ENCODE data around the gene KCNQ1OT1.
"Not testable (repeated sequence)": the region's sequence is repeated elsewhere in the genome, so short reads cannot be mapped to it uniquely, and the experiment has no call there.

The KCNQ1OT1 gene

DNA sequence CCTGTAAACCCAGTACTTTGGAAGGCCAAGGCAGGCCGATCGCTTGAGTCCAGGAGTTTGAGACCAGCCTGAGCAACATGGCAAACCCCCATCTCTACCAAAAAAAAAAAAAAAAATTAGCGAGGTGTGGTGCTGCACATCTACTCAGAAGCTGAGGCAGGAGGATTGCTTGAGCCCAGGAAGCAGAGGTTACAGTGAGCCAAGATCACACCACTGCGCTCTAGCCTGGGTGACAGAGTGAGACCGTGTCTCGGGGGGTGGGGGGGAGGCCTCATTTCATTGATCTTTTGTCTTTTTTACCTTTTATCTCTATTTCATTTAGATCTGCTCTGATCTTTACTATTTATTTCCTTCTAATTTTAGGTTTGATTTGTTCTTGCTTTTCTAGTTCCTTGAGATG, 51.8 kb downstream of the KCNQ1OT1 start:
- no peaks in the 10 kb centered on the region for H3K4me1 ChIP-seq (ENCODE audit: insufficient read depth, low read length)
- no peaks in the 10 kb centered on the region for H3K36me3 ChIP-seq (ENCODE audit: insufficient read depth, low read length)
- H3K4me3 ChIP-seq (ENCODE audit: low read length) = no peak overlapping the region
- H2AFZ ChIP-seq (ENCODE audit: low read depth, low read length) = no peak overlapping the region
- H3K9me3 ChIP-seq (ENCODE audit: low read length) = peaks cover 18% of the 10 kb centered on the region
- no peaks in the 10 kb centered on the region for H3K27me3 ChIP-seq (ENCODE audit: insufficient read depth, low read length)

DNA sequence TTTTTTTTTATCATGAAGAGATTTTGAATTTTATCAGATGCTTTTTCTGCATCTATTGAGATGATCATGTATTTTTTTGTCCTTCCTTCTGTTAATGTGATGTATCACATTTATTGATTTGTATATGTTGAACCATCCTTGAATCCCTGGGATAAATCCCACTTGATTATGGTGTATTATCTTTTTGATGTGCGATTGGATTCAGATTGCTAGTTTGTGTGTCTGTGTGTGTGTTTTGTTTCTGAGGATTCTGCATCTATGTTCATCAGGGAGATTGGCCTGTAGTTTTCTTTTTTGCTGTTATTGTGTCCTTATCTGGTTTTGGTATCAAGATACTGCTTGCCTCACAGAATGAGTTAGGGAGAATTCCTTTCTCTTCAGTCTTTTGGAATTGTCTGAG, 52.6 kb downstream of the KCNQ1OT1 start:
- no peaks in the 10 kb centered on the region for H3K4me1 ChIP-seq (ENCODE audit: insufficient read depth, low read length)
- H3K4me3 ChIP-seq (ENCODE audit: low read length) = no peak overlapping the region
- H2AFZ ChIP-seq (ENCODE audit: low read depth, low read length) = no peak overlapping the region
- peaks cover 14% of the 10 kb centered on the region for H3K9me3 ChIP-seq (ENCODE audit: low read length)
- no peaks in the 10 kb centered on the region for H3K36me3 ChIP-seq (ENCODE audit: insufficient read depth, low read length)
- no peaks in the 10 kb centered on the region for H3K27me3 ChIP-seq (ENCODE audit: insufficient read depth, low read length)

- Histone ChIP-seq H3K27me3 (ENCODE audit: insufficient read depth, low read length) (no peaks in the 10 kb centered on the region), H3K4me1 (ENCODE audit: insufficient read depth, low read length) (no peaks in the 10 kb centered on the region), H3K9me3 (ENCODE audit: low read length) (peaks cover 17% of the 10 kb centered on the region), H3K36me3 (ENCODE audit: insufficient read depth, low read length) (no peaks in the 10 kb centered on the region), H3K4me3 (ENCODE audit: low read length) (no peak overlapping the region), H2AFZ (ENCODE audit: low read depth, low read length) (no peak overlapping the region)
Observed at GRCh38 chr11:2645779-2646118, 54.0 kb downstream of the KCNQ1OT1 start.

- Histone ChIP-seq H3K27me3 (ENCODE audit: insufficient read depth, low read length) (no peaks in the 10 kb centered on the region), H2AFZ (ENCODE audit: low read depth, low read length) (no peak overlapping the region), H3K4me3 (ENCODE audit: low read length) (no peak overlapping the region), H3K36me3 (ENCODE audit: insufficient read depth, low read length) (no peaks in the 10 kb centered on the region), H3K9me3 (ENCODE audit: low read length) (peaks cover 20% of the 10 kb centered on the region), H3K4me1 (ENCODE audit: insufficient read depth, low read length) (no peaks in the 10 kb centered on the region)
Observed at GRCh38 chr11:2644844-2645778, 54.7 kb downstream of the KCNQ1OT1 start.

DNA sequence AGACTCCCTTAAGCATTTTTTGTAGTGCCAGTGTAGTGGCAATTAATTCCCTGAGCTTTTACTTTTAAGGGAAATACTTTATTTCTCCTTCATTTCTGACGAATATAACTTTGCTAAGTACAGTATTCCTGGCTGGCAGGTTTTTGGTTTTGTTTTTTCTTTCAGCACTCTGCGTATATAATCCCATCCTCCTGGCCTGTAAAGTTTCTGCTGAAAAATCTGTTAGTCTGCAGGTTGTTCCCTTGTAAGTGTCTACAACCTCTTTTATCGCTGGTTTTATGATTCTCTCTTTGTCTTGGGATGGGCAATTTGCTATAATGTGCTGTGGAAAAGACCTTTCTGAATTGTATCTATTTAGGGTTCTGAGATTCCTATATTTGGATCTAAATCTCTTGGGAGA, 56.0 kb downstream of the KCNQ1OT1 start:
- Histone ChIP-seq H3K27me3 (ENCODE audit: insufficient read depth, low read length) (no peaks in the 10 kb centered on the region), H3K9me3 (ENCODE audit: low read length) (peaks cover 22% of the 10 kb centered on the region), H3K4me3 (ENCODE audit: low read length) (no peak overlapping the region), H3K4me1 (ENCODE audit: insufficient read depth, low read length) (no peaks in the 10 kb centered on the region), H3K36me3 (ENCODE audit: insufficient read depth, low read length) (no peaks in the 10 kb centered on the region), H2AFZ (ENCODE audit: low read depth, low read length) (no peak overlapping the region)

- Histone ChIP-seq H3K4me3 (ENCODE audit: low read length) (no peak overlapping the region), H3K9me3 (ENCODE audit: low read length) (peaks cover 22% of the 10 kb centered on the region), H3K4me1 (ENCODE audit: insufficient read depth, low read length) (no peaks in the 10 kb centered on the region), H3K36me3 (ENCODE audit: insufficient read depth, low read length) (no peaks in the 10 kb centered on the region), H3K27me3 (ENCODE audit: insufficient read depth, low read length) (no peaks in the 10 kb centered on the region), H2AFZ (ENCODE audit: low read depth, low read length) (no peak overlapping the region)
Observed at GRCh38 chr11:2641623-2642022, 58.2 kb downstream of the KCNQ1OT1 start.

GRCh38 chr11:2639763-2640162, 60.0 kb downstream of the KCNQ1OT1 start:
- H3K4me3 ChIP-seq (ENCODE audit: low read length); H3K9me3 ChIP-seq (ENCODE audit: low read length); H3K36me3 ChIP-seq (ENCODE audit: insufficient read depth, low read length); H3K4me1 ChIP-seq (ENCODE audit: insufficient read depth, low read length); H2AFZ ChIP-seq (ENCODE audit: low read depth, low read length); H3K27me3 ChIP-seq (ENCODE audit: insufficient read depth, low read length): not testable (repeated sequence)

DNA sequence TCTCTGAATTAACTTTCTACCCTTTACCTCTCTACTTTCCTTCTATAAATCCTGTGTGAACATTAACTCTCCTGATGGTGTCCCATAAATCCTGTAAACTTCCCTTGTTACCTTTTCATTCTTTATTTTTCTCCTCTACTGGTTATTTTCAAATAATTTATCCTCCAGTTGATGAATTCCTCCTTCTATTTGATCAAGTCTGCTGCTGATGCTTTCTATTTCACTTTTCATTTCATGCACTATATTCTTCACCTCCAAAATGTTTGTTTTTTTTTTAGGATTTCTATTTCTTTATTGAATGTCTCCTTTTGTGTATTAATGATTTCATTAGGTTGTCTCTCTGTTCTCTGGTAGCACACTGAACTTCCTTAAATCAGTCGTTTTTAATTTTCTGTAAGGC, 68.6 kb downstream of the KCNQ1OT1 start:
- H3K4me3 ChIP-seq (ENCODE audit: low read length) = no peak overlapping the region
- no peaks in the 10 kb centered on the region for H3K9me3 ChIP-seq (ENCODE audit: low read length)
- H3K4me1 ChIP-seq (ENCODE audit: insufficient read depth, low read length) = no peaks in the 10 kb centered on the region
- no peaks in the 10 kb centered on the region for H3K36me3 ChIP-seq (ENCODE audit: insufficient read depth, low read length)
- H3K27me3 ChIP-seq (ENCODE audit: insufficient read depth, low read length) = no peaks in the 10 kb centered on the region
- no peak overlapping the region for H2AFZ ChIP-seq (ENCODE audit: low read depth, low read length)

DNA sequence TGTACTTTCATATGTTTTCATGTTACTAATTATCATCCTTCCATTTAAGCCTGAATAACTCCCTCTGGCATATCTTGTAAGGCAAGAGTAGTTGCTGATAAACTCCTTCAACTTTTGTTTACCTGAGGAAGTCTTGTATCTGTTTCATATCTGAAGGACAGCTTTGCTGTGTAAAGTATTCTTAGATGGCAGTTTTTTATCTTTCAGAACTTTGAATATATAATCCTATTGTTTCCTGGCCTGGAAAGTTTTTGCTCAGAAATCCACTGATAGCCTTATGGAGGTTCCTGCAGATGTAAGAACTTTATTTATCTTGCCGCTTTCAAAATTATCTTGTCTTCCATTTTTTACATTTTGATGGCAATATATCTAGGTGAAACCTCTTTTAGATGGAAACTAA, 69.1 kb downstream of the KCNQ1OT1 start:
- no peaks in the 10 kb centered on the region for H3K4me1 ChIP-seq (ENCODE audit: insufficient read depth, low read length)
- H3K4me3 ChIP-seq (ENCODE audit: low read length) = no peak overlapping the region
- H3K36me3 ChIP-seq (ENCODE audit: insufficient read depth, low read length) = no peaks in the 10 kb centered on the region
- no peaks in the 10 kb centered on the region for H3K9me3 ChIP-seq (ENCODE audit: low read length)
- no peak overlapping the region for H2AFZ ChIP-seq (ENCODE audit: low read depth, low read length)
- no peaks in the 10 kb centered on the region for H3K27me3 ChIP-seq (ENCODE audit: insufficient read depth, low read length)

DNA sequence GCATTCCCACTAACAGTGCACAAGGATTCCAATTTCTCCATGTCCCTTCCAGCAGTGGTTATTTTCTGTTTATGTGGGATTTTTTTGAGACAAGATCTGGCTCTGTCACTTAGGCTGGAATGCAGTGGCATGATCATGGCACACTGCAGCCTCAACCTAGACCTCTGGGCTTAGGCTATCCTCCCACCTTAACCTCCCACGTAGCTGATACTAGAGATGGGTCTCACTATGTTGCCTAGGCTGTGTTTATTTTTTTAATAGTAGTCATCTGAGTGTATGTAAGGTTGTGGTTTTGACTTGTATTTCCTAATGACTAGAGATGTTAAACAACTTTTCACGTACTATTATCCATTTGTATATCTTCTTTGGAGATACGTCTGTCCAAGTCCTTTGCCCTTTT, 74.6 kb downstream of the KCNQ1OT1 start:
- no peak overlapping the region for H3K4me3 ChIP-seq (ENCODE audit: low read length)
- H3K4me1 ChIP-seq (ENCODE audit: insufficient read depth, low read length) = no peaks in the 10 kb centered on the region
- H3K36me3 ChIP-seq (ENCODE audit: insufficient read depth, low read length) = no peaks in the 10 kb centered on the region
- no peak overlapping the region for H2AFZ ChIP-seq (ENCODE audit: low read depth, low read length)
- no peaks in the 10 kb centered on the region for H3K27me3 ChIP-seq (ENCODE audit: insufficient read depth, low read length)
- H3K9me3 ChIP-seq (ENCODE audit: low read length) = no peaks in the 10 kb centered on the region

GRCh38 chr11:2621894-2622293, 77.9 kb downstream of the KCNQ1OT1 start:
- Histone ChIP-seq H3K27me3 (ENCODE audit: insufficient read depth, low read length) (no peaks in the 10 kb centered on the region), H3K4me1 (ENCODE audit: insufficient read depth, low read length) (no peaks in the 10 kb centered on the region), H3K4me3 (ENCODE audit: low read length) (no peak overlapping the region), H3K9me3 (ENCODE audit: low read length) (no peaks in the 10 kb centered on the region), H3K36me3 (ENCODE audit: insufficient read depth, low read length) (no peaks in the 10 kb centered on the region), H2AFZ (ENCODE audit: low read depth, low read length) (no peak overlapping the region)

DNA sequence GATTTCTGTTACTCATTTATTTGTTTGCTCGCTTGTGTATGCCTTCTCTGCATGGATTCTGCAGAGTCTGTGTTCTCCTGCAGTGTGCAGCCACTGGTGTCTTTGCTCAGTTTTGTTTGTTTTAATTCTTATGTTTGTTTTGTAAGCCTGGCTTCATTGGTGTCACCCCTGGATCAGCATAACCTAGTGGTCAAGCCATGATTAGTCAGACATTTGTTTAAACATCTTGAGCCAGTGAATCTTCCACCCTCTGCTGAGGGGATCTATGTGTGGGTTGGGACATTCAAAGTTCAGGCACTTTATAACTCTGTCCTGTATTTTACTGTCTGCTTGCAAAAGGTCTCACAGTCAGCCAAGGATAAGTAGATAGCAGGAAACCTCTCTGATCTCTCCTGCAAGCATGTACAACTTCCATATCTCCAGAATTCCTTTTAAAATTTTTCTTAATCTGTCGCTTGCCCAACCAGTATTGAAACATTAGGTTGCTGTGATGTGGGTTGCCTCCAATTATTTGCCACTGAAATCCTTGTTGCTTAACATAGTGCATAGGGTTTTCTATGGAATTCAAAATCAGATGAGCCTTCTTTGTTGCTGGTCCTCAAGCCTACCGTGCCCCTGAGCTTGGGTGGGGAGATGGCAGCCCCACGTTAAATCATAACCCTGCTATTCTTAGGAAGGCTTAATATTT, 86.8 kb downstream of the KCNQ1OT1 start:
- Histone ChIP-seq H3K4me1 (ENCODE audit: insufficient read depth, low read length) (no peaks in the 10 kb centered on the region), H3K27me3 (ENCODE audit: insufficient read depth, low read length) (no peaks in the 10 kb centered on the region), H3K4me3 (ENCODE audit: low read length) (no peak overlapping the region), H3K9me3 (ENCODE audit: low read length) (no peaks in the 10 kb centered on the region), H2AFZ (ENCODE audit: low read depth, low read length) (no peak overlapping the region), H3K36me3 (ENCODE audit: insufficient read depth, low read length) (no peaks in the 10 kb centered on the region)

DNA sequence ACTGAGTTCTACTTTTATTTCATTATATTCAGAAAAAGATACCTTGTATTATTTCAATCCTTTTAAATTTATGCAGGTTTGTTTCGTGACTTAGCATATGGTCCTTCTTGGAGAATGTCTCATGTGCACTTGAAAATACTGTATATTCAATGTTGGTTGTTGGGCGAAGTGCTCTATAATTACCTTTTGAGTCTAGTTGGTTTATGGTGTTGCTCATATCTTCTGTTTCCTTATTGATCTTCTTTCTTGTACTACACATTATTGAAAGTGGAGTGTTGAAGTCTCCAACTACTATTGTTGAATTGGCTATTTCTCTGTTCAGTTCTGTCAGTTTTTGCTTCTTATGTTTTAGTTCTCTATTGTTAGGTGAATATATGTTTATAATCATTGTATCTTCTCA, 90.4 kb downstream of the KCNQ1OT1 start:
- no peaks in the 10 kb centered on the region for H3K27me3 ChIP-seq (ENCODE audit: insufficient read depth, low read length)
- H2AFZ ChIP-seq (ENCODE audit: low read depth, low read length) = no peak overlapping the region
- H3K9me3 ChIP-seq (ENCODE audit: low read length) = no peaks in the 10 kb centered on the region
- no peaks in the 10 kb centered on the region for H3K4me1 ChIP-seq (ENCODE audit: insufficient read depth, low read length)
- no peaks in the 10 kb centered on the region for H3K36me3 ChIP-seq (ENCODE audit: insufficient read depth, low read length)
- H3K4me3 ChIP-seq (ENCODE audit: low read length) = no peak overlapping the region
